Uterus (tissue), 2 donors: ENCODE data around the gene RRAD.

Source experiments
- CTCF ChIP-seq, 4 experiments: fragments of 200-600 bp in 2 of 4; fragments of 450-650 bp in 2 of 4; sonication (generic) in 2 of 4; IDR thresholded peaks; one replicate each; pipeline ENCODE4 v1.5.1; 2016 to 2019; ENCODE audit warnings: antibody characterized with exemption in 4 of 4, mild to moderate bottlenecking in 2 of 4, moderate library complexity in 1 of 4
- POLR2A ChIP-seq, 2 donors: fragments of 450-650 bp; IDR thresholded peaks; one replicate each; pipeline ENCODE4 v1.6.1; 2016; ENCODE audit warnings: antibody characterized with exemption in 2 of 2, mild to moderate bottlenecking in 1 of 2, moderate library complexity in 1 of 2

- no peak for TF ChIP-seq CTCF (IDR thresholded peaks at IDR 0.05)
- no peak for TF ChIP-seq POLR2A (IDR thresholded peaks at IDR 0.05)
These were observed 34.4 kb upstream of the RRAD start for GRCh38 chr16:66959704-66960161.
